ENCODE results near the gene GBX1.

GRCh38 chr7:151207315-151207714 lies 39.8 kb upstream of the GBX1 start:
- TF ChIP-seq POLR2A (IDR thresholded peaks at IDR 0.05; ENCODE audit: low read depth, low read length): no peak
- TF ChIP-seq POLR2AphosphoS5 (IDR thresholded peaks at IDR 0.05; ENCODE audit: low read depth, low read length): no peak
- TF ChIP-seq TAF1 (IDR thresholded peaks at IDR 0.05; ENCODE audit: low read depth, low read length): no peak
- no peak for TF ChIP-seq PAX5 (IDR thresholded peaks at IDR 0.05; ENCODE audit: insufficient read depth, low read length, severe bottlenecking)

All from GM12891 (cell line).